Activated CD8-positive, alpha-beta memory T cell treated with anti-CD3 and anti-CD28 coated beads for 36 hours (primary cell): Measurements from ENCODE around the gene BBS12. TPM values are rescaled to one million over a fixed set of nuclear protein-coding genes. Genes with fewer than 3 reads are reported as not detected.

Source experiments
- CTCF ChIA-PET: fragments of 350-600 bp; sonication (Branson Sonifier 250); formaldehyde crosslinking; loops from one replicate; lab custom pipeline; 2021; ENCODE audit warnings: antibody characterized with exemption; lab: Charles Lee
- POLR2A ChIA-PET: fragments of 350-600 bp; sonication (Branson Sonifier 250); formaldehyde crosslinking; loops from one replicate; lab custom pipeline; 2021; ENCODE audit warnings: antibody characterized with exemption; lab: Charles Lee
- total RNA-seq, 2 experiments: library from RNA; stranded (reverse); gene quantifications; one replicate each; pipeline ENCODE4 v1.2.3, GENCODE V29; 2021

BBS12 gene
- total RNA-seq, 2 experiments from 2014 or later: 1.5 to 1.9 TPM

DNA sequence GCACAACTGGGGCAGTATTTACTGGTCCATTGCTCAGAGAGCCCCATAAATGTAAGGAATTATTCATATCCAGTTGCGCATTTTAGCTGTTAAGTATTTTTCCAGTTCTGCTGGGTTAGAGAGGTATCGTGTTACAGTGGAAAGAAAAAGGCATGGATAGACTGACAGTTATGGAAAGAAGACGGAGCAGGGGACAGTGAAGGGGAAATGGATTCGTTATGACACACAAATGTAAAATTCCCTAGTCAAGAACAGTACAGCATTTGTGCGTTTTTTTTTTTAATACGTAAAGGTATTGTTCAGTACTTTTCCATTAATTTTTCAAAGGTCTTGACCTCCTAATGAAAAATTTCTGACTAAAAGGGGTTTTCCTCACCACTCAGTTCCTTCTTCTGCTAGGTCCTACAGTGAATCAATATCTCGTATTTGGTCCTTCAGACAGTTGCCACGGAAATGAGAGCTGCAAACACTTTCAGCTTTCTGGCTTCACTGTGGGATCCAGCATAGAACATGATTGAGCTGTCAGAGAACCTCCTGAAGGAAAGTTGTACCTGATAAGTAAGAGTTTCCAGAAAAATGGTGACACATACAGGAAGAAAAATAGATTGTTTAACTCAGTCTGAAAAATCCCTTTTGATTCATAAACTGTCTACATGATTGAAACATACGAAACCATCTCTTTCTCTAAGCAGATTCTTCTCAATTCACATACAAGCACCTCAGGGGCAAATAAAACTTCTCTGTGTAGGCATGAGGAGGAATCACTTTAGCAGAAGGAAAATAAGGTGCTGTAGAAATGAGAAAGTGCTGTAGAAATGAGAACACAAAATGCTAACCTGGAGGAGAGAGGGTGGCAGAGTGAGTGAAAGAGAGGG lies 21.8 kb upstream of the BBS12 start:
- CTCF ChIA-PET: interaction anchor here (0.7 to 1.3 kb wide), 3 partner anchors 13 to 226 kb away, joined by 3 to 5 read pairs (median 3); no protein-coding TSS in a partner anchor
- POLR2A ChIA-PET: interaction anchor here (0.6 to 0.7 kb wide), 2 partner anchors 13 to 212 kb away, joined by 3 to 5 read pairs; partner anchors contain the start of gene NUDT6

DNA sequence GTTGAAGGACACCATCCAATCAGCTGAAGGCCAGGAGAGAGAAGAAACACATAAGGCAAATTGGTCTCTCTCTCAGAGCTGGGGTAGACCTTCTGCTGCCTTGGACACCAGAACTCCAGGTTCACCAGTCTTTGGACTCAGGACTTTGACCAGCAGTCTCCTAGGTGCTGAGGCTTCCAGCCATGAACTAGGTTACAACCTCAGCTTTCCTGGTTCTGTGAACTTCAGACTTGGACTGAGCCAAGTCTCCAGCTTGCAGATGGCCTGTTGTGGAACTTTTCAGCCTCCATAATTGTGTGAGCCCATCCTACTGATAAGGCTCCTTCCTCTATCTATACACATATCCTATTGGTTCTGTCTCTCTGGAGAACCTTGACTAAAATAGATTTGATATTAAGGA lies 20.6 kb upstream of the BBS12 start:
- CTCF ChIA-PET: interaction anchor here (0.7 kb wide), 1 partner anchor 225 kb away, joined by 3 read pairs; no protein-coding TSS in a partner anchor
- POLR2A ChIA-PET: interaction anchor here (0.6 to 0.7 kb wide), 2 partner anchors 14 to 211 kb away, joined by 3 to 5 read pairs; partner anchors contain the start of gene NUDT6

DNA sequence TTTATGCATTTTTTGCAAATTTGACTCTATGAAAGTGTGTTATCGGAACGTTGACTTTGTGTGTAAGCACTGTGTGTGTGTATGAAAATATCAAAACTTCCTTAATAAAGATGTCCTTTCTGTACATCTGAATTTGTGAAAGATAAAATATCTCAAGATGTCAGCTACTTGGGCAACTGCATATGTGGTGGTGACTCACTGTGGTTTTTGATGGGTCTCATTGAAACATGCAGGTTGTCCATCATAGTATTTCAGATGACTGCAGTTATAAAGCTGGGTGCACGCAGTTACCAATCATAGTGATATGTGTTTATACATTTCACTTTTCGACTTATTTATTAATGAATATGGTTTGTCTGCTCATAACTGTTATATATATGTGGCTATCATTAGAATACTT lies 19.7 kb upstream of the BBS12 start:
- POLR2A ChIA-PET: interaction anchor here (0.6 kb wide), 1 partner anchor 54 kb away, joined by 5 read pairs; no protein-coding TSS in a partner anchor
- CTCF ChIA-PET: no interaction called here

DNA sequence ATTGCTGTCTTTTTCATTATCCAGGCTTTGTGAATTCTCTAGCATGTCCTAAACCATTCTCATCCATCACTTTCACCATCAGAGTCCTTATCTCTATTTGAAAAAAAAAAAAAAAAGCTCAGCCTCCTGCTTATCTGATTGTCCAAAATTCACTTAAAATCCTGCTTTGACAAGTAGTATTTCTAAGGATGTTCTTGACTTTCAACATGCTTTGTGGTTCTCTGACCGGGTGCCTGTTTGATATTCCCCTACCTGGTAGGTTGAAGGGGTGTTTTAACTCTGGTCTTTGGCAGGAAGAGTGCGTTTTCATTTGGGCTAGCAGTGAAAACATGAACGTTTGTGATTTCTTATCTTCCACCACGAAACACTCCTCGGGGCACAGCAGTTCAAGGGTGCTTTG lies 17.3 kb upstream of the BBS12 start:
- ChIA-PET POLR2A (no interaction called here), CTCF (interaction anchor here (1.2 kb wide), 1 partner anchor 113 kb away, joined by 3 read pairs; no protein-coding TSS in a partner anchor)

DNA sequence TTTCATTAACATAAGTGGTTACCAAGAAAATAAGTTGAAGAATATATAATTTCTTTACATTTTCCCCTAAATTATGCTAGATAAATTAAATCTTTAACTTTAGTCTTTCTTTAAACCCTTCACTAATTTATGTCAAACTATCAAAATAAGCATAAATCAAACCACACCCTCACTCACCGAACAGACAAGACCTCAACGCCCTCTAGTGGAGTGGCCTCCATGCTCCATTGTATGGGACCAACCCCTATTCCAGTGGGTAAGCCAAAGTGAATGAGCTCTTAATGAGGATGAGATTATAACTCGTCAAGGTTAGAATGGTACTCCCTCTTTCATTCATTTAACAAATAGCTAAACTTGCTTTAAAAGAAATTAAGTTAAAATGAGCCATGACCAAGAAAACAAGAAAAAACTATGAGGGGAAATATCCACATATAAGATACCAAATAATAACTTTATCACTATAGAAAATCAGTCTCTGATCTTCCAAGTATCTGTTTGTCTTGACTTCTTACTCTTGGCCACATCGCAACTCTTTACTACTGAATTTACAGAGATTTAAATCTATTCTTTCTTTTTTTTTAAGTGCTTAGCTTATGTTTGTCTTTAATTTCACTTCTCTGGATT lies 15.6 kb upstream of the BBS12 start:
- ChIA-PET POLR2A (no interaction called here), CTCF (interaction anchor here (0.6 to 1.6 kb wide), 9 partner anchors 16 to 138 kb away, joined by 3 to 5 read pairs (median 3); partner anchors contain the start of gene BBS12)

DNA sequence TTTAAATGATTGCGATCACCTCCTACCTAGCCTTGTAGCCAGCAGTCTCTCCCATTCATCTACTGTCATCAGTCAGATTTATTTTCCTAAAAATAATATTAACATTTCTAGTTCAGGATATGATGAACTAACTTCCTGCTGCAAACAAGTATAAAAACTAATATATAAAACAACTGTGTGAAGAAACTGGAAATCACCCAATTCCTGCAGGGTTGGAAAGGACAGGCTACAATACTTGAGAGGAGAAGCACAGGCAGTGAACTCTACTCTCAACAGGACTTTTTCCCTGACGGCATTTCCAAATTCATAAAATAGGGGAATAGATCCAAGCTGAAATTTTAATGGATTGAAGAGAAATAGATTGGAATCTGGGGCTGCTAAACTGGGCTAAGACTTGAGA lies 14.2 kb upstream of the BBS12 start:
- CTCF ChIA-PET: no interaction called here
- POLR2A ChIA-PET: no interaction called here

DNA sequence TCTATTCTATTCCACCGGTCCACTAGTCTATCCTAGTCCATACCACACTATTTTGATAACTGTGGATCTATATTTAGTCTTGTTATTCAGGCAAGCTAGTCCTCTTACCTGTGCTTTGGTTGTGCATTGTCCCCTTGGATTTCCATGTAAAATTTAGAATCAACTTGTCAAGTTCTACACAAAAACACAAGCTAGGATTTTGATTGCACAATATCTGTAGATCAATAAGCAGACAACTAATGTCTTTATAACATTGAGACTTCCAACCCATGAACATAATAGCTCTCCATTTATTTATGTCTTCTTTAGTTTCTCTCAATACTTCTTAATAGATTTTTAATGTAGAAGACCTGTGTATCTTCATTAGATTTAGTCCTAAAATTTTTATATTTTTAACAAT lies 10.2 kb upstream of the BBS12 start:
- ChIA-PET CTCF (interaction anchor here (1.9 kb wide), 1 partner anchor 10 kb away, joined by 5 read pairs; the partner anchor contains the start of gene BBS12), POLR2A (no interaction called here)

DNA sequence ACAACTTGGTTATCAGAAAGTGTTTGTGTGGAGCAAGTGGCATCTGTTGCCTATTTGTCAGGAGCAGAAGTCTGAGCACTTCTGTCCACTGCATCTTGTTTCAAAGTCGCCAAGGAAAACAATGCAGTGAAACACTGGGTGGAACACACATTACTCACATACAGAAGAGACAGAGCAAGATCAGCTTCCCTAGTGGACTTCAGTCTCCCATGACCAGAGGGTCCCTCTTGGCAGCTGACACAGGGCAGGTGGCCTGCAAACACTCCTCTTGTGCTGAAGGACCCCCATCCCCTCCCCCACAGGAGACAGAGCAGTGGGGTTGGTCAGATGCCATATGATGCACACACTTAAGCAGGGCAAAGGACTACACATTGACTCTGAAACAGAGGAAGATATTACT lies 3.6 kb upstream of the BBS12 start:
- ChIA-PET POLR2A (no interaction called here), CTCF (no interaction called here)

DNA sequence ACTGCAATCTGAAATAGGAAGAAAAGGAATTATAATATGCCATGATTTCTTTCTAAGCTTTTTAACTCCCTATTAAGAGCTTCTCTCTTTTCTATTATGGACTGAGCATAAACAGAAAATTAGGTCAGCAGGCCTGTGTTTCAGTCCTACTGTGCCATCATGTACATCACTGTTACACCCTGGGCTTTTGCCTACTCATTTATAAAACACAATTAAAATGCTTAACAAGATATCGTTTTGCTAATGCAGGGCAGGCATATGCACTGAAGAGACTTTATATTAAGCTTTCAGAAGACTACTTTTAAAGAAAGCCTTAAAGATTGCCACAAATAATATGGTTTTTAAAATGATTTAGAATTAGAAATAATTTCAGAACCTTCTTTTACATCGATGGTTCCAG lies 828 bp upstream of the BBS12 start:
- ChIA-PET CTCF (interaction anchor here (1.0 to 2.2 kb wide), 7 partner anchors 10 to 199 kb away, joined by 3 to 5 read pairs (median 4); no protein-coding TSS in a partner anchor), POLR2A (interaction anchor here (1.9 kb wide), 1 partner anchor 190 kb away, joined by 7 read pairs; the partner anchor contains the start of gene NUDT6)

DNA sequence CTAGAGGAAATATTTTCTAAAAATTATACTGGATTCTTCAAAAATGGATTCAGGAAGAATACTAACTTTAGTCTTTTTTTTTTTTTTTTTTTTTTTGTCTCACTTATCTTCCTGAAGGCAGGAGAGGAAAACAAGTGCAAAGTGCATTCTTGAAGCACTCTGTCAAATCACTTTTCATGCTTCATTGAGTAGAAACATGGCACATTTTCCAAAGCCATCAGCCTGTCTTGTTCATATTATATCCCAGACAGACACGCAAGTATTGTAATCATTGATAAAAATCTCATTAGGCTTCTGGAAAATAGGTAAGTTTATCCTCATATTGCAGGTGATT lies 1.2 kb downstream of the BBS12 start:
- POLR2A ChIA-PET: no interaction called here

DNA sequence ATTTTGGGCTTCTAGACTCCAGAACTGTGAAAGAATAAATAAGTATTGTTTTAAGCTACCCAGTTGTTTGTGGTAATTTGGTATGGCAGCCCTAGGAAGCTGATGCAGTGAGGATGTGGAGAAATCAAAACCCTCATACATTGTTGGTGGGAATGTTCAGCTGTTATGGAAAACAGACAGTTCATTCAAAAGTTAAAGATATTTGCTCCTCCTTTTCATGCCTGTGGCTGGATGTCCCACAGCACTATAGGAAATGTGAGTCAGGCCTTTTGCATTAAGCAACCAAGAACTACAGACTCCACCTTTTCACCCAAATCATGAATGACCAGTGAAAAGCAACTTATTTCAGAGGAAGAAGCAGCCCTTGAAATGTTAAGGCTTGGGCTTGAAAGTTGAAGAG lies 6.7 kb downstream of the BBS12 start:
- ChIA-PET CTCF (interaction anchor here (0.5 kb wide), 1 partner anchor 861 kb away, joined by 3 read pairs; no protein-coding TSS in a partner anchor), POLR2A (no interaction called here)

More for the DNA sequence above, 1.2 kb downstream of the BBS12 start:
- CTCF ChIA-PET: interaction anchor here (1.5 kb wide), 1 partner anchor 188 kb away, joined by 5 read pairs; no protein-coding TSS in a partner anchor

DNA sequence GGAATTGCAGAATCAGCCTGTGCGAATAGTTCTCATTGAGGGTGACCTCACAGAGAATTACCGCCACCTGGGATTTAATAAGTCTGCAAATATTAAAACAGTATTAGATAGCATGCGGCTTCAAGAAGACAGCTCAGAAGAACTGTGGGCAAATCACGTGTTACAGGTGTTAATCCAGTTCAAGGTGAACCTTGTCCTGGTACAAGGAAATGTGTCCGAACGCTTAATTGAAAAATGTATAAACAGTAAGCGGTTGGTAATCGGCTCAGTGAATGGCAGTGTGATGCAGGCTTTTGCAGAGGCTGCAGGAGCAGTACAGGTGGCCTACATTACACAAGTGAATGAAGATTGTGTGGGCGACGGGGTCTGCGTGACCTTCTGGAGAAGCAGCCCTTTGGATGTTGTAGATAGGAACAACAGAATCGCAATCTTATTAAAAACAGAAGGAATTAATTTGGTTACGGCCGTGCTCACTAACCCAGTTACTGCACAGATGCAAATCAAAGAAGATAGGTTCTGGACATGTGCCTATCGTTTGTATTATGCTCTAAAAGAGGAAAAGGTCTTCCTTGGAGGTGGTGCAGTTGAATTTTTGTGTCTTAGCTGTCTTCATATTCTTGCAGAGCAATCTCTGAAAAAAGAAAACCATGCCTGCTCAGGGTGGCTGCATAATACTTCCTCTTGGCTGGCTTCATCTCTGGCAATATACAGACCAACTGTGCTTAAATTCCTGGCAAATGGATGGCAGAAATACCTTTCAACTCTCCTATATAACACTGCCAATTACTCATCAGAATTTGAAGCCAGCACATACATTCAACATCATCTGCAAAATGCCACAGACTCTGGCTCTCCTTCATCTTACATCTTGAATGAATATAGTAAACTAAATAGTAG lies 10.7 kb downstream of the BBS12 start:
- CTCF ChIA-PET: no interaction called here
- POLR2A ChIA-PET: no interaction called here

DNA sequence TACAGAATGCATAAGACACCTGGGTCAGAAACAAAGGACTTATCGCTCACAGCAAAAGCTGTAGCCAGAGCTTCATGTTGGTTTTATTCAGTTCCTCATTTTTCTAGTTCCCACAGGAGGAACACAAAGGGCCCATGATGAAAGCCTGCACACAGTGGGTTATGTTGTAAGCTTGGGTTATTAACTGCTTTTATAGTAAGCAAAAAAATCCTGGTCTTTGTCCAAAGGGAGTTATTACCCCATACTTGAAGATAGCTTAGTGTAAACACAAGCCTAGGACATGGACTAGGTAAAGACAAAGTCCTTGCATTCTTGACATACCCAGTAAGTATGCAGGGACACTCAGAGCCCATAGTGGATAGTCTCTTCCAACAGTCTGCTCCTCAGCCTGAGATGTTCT lies 11.7 kb downstream of the BBS12 start:
- ChIA-PET POLR2A (no interaction called here), CTCF (interaction anchor here (1.1 kb wide), 1 partner anchor 9 kb away, joined by 3 read pairs; no protein-coding TSS in a partner anchor)

DNA sequence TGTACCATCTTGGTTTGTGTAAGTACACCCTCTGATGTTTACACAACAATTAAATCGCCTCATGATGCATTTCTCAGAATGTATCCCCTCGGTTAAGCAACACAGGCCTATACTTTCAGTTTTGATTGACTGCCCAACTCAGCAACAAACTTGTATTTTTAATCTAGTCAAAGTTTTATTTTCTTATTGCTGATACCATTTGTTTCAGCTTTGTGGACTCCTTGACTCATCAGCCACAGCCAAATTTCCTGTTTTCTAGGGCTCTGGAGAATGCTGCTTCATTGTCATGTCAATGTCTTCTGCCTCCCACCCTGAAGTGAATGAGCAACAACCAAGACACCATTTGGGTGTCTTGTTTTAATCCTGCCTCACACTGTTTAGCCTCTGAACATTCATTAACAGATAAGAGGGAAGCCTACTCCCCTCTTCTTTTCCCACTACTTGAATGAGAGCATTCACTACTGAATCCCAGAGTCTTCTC lies 14.0 kb downstream of the BBS12 start:
- CTCF ChIA-PET: interaction anchor here (0.6 kb wide), 1 partner anchor 12 kb away, joined by 5 read pairs; no protein-coding TSS in a partner anchor
- POLR2A ChIA-PET: no interaction called here

DNA sequence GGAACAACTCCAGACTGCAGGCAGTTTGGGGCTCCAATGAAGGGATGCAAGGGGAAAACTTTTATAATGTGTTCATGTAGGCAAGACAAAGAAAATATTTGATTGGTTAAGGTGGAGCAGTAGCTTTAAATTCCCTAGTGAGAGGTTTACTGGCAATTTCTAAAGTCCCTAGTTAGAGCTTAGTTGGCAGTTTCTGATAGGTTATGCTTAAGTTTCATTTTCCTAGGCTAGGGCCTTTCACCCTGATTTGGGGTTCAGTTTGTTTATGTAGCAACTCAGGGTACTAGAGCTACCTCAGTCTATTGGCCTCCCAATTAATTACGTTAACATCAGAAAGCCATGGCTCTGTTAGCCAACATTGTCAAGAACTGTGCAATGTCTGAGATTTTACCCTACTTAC lies 14.6 kb downstream of the BBS12 start:
- POLR2A ChIA-PET: no interaction called here
- CTCF ChIA-PET: interaction anchor here (0.6 kb wide), 1 partner anchor 12 kb away, joined by 5 read pairs; no protein-coding TSS in a partner anchor

DNA sequence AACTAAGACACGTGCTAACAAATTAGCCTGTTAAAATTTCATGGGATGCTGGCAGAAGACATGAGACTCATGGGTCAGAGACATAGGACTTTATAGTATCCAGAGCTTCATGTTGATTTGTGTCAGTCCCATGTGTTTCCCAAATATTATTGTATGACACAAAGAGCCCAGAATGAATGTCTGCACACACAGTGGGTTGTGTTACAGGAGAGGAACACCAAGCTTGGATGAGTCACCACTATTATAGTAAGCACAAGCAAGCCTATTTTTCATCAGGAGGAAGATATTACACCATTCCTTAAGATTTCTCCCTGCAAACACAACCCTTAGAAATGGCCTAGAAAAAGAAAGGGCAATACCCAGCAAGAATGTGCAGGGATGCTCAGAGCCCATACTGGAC lies 15.4 kb downstream of the BBS12 start:
- POLR2A ChIA-PET: interaction anchor here (0.5 kb wide), 1 partner anchor 182 kb away, joined by 3 read pairs; no protein-coding TSS in a partner anchor
- CTCF ChIA-PET: no interaction called here

DNA sequence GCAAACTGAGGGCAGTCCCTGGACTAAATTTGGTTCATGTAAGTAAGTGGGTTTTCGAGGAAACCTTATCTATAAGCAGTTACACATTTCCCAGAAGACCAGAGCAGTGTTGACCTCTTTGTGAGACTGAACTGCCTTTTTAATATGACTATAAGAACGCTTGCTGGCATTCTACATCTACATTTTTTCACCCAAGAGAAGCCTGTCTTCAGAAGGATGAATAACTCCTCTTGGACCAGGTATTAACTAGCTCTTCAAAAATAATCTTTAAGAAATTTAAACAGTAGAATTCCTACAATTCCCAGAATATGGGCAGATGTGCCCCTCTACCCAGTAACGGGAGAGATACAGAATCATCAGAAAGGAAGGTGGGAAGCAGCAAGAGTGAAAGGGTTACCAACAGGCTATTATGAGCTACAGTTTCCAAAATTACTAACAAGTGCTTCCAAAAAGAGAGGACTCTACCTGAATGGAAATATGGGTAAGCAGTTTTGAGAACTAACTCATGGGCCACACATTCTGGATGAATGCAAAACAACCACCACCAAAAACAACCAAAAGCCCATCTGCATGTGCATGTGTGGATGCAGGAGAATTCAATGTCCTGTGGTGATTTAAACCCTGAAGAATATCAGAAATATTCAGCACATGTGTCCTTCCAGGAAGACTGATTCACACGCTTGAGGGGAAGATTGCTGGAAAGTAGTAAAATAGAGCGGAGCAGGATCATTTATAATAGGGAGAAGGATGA lies 17.4 kb downstream of the BBS12 start:
- ChIA-PET POLR2A (no interaction called here), CTCF (no interaction called here)

DNA sequence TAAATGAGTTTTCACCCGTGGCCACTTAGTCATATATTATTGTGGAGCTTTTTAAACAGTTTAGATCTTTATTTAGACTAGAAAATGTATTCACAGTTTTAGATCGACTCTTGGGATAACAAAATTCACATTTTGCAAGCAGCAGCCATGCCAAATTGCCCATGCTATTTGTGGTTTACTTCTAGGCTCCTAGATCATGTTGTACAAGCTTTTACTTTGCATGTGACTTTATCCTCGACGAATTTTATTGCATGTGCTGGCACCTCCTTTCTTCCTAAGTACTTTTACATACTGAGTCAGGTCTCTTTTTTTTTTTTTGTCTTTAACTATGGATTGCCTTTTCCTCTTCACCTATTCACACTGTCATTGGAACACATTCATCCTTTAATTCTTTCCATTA lies 23.2 kb downstream of the BBS12 start:
- CTCF ChIA-PET: no interaction called here
- POLR2A ChIA-PET: no interaction called here
